MG63 (cell line): Measurements from ENCODE around the gene SPATA16. TPM values are rescaled to one million over a fixed set of nuclear protein-coding genes. Genes with fewer than 3 reads are reported as not detected.
A peak's percentile ranks its signal among the peaks of the same experiment; 100 is the strongest.
"Not testable (repeated sequence)": the region's sequence is repeated elsewhere in the genome, so short reads cannot be mapped to it uniquely, and the experiment has no call there.

Source experiments
- DNase-seq: peaks from one replicate; pipeline ENCODE4 v3.0.0-alpha.2; 2020
- H3K27me3 ChIP-seq: fragments of 250-450 bp; sonication (Bioruptor Pico); 2 replicates; pipeline ENCODE4 v1.5.1; 2020; ENCODE audit warnings: mild to moderate bottlenecking, moderate library complexity
- H3K36me3 ChIP-seq: fragments of 250-450 bp; sonication (Bioruptor Pico); 2 replicates; pipeline ENCODE4 v1.5.1; 2020; ENCODE audit warnings: mild to moderate bottlenecking, moderate library complexity
- H3K4me3 ChIP-seq: fragments of 250-450 bp; sonication (Bioruptor Pico); 2 replicates; pipeline ENCODE4 v1.5.1; 2020; ENCODE audit warnings: mild to moderate bottlenecking, moderate library complexity
- H3K9me3 ChIP-seq: fragments of 250-450 bp; sonication (Bioruptor Pico); 2 replicates; pipeline ENCODE4 v1.5.1; 2020; ENCODE audit warnings: mild to moderate bottlenecking, moderate library complexity
- total RNA-seq: library from RNA; depleted of rRNA; stranded (reverse); fragments of >200 nt; shearing (Covaris generic); gene quantifications from 2 replicates; pipeline ENCODE4 v1.2.3, GENCODE V29; 2014; ENCODE audit warnings: low replicate concordance; rRNA removed

SPATA16 gene
- total RNA-seq: not detected in 2 replicates

GRCh38 chr3:173140986-173141385 lies at the start of gene SPATA16:
Gene SPATA16, minus strand, starts transcription at chr3:173141235. Its CDS starts 23,504 bp downstream, at chr3:173117731.
- no peak within 1 kb of the TSS for H3K4me3 ChIP-seq
- H3K9me3 ChIP-seq: no peaks in the 10 kb centered on the region
- no peaks in the 10 kb centered on the region for H3K36me3 ChIP-seq
- DNase-seq: no peak
- peaks cover 9% of the 10 kb centered on the region; the same call in 1 of the 2 replicates for H3K27me3 ChIP-seq

- not testable (repeated sequence) for DNase-seq, H3K9me3 ChIP-seq, H3K27me3 ChIP-seq, H3K36me3 ChIP-seq, H3K4me3 ChIP-seq
Observed at GRCh38 chr3:173183022-173183421, 42.0 kb upstream of the SPATA16 start.

- Histone ChIP-seq H3K4me3 (no peak overlapping the region), H3K36me3 (no peaks in the 10 kb centered on the region), H3K9me3 (no peaks in the 10 kb centered on the region), H3K27me3 (peaks cover 10% of the 10 kb centered on the region)
- no peak for DNase-seq
Observed at GRCh38 chr3:173173652-173174051, 32.6 kb upstream of the SPATA16 start.

GRCh38 chr3:173159139-173159538 lies 18.1 kb upstream of the SPATA16 start:
- not testable (repeated sequence) for DNase-seq, H3K4me3 ChIP-seq, H3K36me3 ChIP-seq, H3K9me3 ChIP-seq
- H3K27me3 ChIP-seq: peaks cover 14% of the 10 kb centered on the region

- H3K36me3 ChIP-seq, H3K4me3 ChIP-seq, DNase-seq, H3K9me3 ChIP-seq, H3K27me3 ChIP-seq: not testable (repeated sequence)
Observed at GRCh38 chr3:173156533-173156932, 15.5 kb upstream of the SPATA16 start.

- no peaks in the 10 kb centered on the region; the same call in 1 of the 2 replicates for H3K9me3 ChIP-seq
- no peak overlapping the region for H3K4me3 ChIP-seq
- no peaks in the 10 kb centered on the region for H3K36me3 ChIP-seq
- H3K27me3 ChIP-seq: peaks cover 9% of the 10 kb centered on the region
- DNase-seq: no peak
Observed at GRCh38 chr3:173153631-173154030, 12.6 kb upstream of the SPATA16 start.

GRCh38 chr3:173139420-173139819 lies 1.6 kb downstream of the SPATA16 start:
- no peak overlapping the region for H3K4me3 ChIP-seq
- peaks cover 6% of the 10 kb centered on the region; the same call in 1 of the 2 replicates for H3K27me3 ChIP-seq
- no peaks in the 10 kb centered on the region for H3K9me3 ChIP-seq
- no peak for DNase-seq
- H3K36me3 ChIP-seq: no peaks in the 10 kb centered on the region

- Histone ChIP-seq H3K4me3 (no peak overlapping the region), H3K36me3 (no peaks in the 10 kb centered on the region), H3K9me3 (no peaks in the 10 kb centered on the region), H3K27me3 (peaks cover 6% of the 10 kb centered on the region; the same call in 1 of the 2 replicates)
- DNase-seq: no peak
Observed at GRCh38 chr3:173138026-173138425, 3.0 kb downstream of the SPATA16 start.

- no peaks in the 10 kb centered on the region for H3K9me3 ChIP-seq
- no peaks in the 10 kb centered on the region for H3K36me3 ChIP-seq
- DNase-seq: no peak
- H3K27me3 ChIP-seq: peaks cover 9% of the 10 kb centered on the region; the same call in 1 of the 2 replicates
- no peak overlapping the region for H3K4me3 ChIP-seq
Observed at GRCh38 chr3:173135059-173135458, 6.0 kb downstream of the SPATA16 start.

GRCh38 chr3:173128633-173129032 lies 12.4 kb downstream of the SPATA16 start:
- H3K27me3 ChIP-seq: peaks cover 22% of the 10 kb centered on the region
- H3K4me3 ChIP-seq: no peak overlapping the region
- no peaks in the 10 kb centered on the region for H3K9me3 ChIP-seq
- no peak for DNase-seq
- H3K36me3 ChIP-seq: no peaks in the 10 kb centered on the region

- H3K4me3 ChIP-seq: no peak overlapping the region
Observed at GRCh38 chr3:173111321-173111720, 29.7 kb downstream of the SPATA16 start.

GRCh38 chr3:173109143-173109542 lies 31.9 kb downstream of the SPATA16 start:
- peak; percentile 5 for DNase-seq
- Histone ChIP-seq H3K27me3 (peaks cover 52% of the 10 kb centered on the region), H3K4me3 (no peak overlapping the region), H3K36me3 (no peaks in the 10 kb centered on the region), H3K9me3 (no peaks in the 10 kb centered on the region)

More at GRCh38 chr3:173111321-173111720, 29.7 kb downstream of the SPATA16 start:
- H3K36me3 ChIP-seq: no peaks in the 10 kb centered on the region
- no peak for DNase-seq
- H3K27me3 ChIP-seq: peaks cover 73% of the 10 kb centered on the region
- H3K9me3 ChIP-seq: no peaks in the 10 kb centered on the region

GRCh38 chr3:173103469-173103868 lies 37.6 kb downstream of the SPATA16 start:
- Histone ChIP-seq H3K36me3 (no peaks in the 10 kb centered on the region), H3K4me3 (no peak overlapping the region), H3K27me3 (peaks cover 15% of the 10 kb centered on the region), H3K9me3 (no peaks in the 10 kb centered on the region)
- no peak for DNase-seq

GRCh38 chr3:173098959-173099358 lies 42.1 kb downstream of the SPATA16 start:
- no peak for DNase-seq
- no peaks in the 10 kb centered on the region for H3K36me3 ChIP-seq
- no peaks in the 10 kb centered on the region for H3K9me3 ChIP-seq
- no peak overlapping the region for H3K4me3 ChIP-seq
- peaks cover 12% of the 10 kb centered on the region; the same call in 1 of the 2 replicates for H3K27me3 ChIP-seq

- Histone ChIP-seq H3K36me3 (no peaks in the 10 kb centered on the region), H3K27me3 (peaks cover 26% of the 10 kb centered on the region), H3K4me3 (no peak overlapping the region), H3K9me3 (no peaks in the 10 kb centered on the region)
- DNase-seq: no peak
Observed at GRCh38 chr3:173096994-173097785, 43.8 kb downstream of the SPATA16 start.

GRCh38 chr3:173096140-173096539 lies 44.9 kb downstream of the SPATA16 start:
- no peaks in the 10 kb centered on the region for H3K9me3 ChIP-seq
- no peak for DNase-seq
- no peaks in the 10 kb centered on the region for H3K36me3 ChIP-seq
- peaks cover 26% of the 10 kb centered on the region for H3K27me3 ChIP-seq
- no peak overlapping the region for H3K4me3 ChIP-seq

- DNase-seq: no peak
- Histone ChIP-seq H3K9me3 (no peaks in the 10 kb centered on the region), H3K36me3 (no peaks in the 10 kb centered on the region), H3K4me3 (no peak overlapping the region), H3K27me3 (peaks cover 23% of the 10 kb centered on the region)
Observed at GRCh38 chr3:173092038-173092437, 49.0 kb downstream of the SPATA16 start.

- H3K4me3 ChIP-seq: no peak overlapping the region
- H3K27me3 ChIP-seq: peaks cover 27% of the 10 kb centered on the region
- no peak for DNase-seq
Observed at GRCh38 chr3:173090492-173090891, 50.5 kb downstream of the SPATA16 start.

More at GRCh38 chr3:173090492-173090891, 50.5 kb downstream of the SPATA16 start:
- Histone ChIP-seq H3K36me3 (no peaks in the 10 kb centered on the region), H3K9me3 (no peaks in the 10 kb centered on the region; the same call in 1 of the 2 replicates)
